Gastrocnemius medialis (tissue), 4 donors: ENCODE measurements around the gene ALG10.

ENCODE experiments used
- POLR2A ChIP-seq, 2 donors: fragments of 450-650 bp; IDR thresholded peaks; one replicate each; pipeline ENCODE4 v1.6.1; 2017; ENCODE audit warnings: antibody characterized with exemption in 2 of 2, mild to moderate bottlenecking in 2 of 2, moderate library complexity in 2 of 2
- TF ChIP-seq, protein P1 (sequence below), 5 experiments: fragments of 450-650 bp in 3 of 5; fragments of 200-600 bp in 2 of 5; sonication (generic) in 2 of 5; IDR thresholded peaks in 4 of 5; conservative IDR thresholded peaks in 1 of 5; 1 replicate in 4 of 5; 2 replicates in 1 of 5; pipeline ENCODE4 v1.5.1; 2016 to 2019; ENCODE audit warnings: antibody characterized with exemption in 5 of 5, mild to moderate bottlenecking in 3 of 5, moderate library complexity in 3 of 5

DNA sequence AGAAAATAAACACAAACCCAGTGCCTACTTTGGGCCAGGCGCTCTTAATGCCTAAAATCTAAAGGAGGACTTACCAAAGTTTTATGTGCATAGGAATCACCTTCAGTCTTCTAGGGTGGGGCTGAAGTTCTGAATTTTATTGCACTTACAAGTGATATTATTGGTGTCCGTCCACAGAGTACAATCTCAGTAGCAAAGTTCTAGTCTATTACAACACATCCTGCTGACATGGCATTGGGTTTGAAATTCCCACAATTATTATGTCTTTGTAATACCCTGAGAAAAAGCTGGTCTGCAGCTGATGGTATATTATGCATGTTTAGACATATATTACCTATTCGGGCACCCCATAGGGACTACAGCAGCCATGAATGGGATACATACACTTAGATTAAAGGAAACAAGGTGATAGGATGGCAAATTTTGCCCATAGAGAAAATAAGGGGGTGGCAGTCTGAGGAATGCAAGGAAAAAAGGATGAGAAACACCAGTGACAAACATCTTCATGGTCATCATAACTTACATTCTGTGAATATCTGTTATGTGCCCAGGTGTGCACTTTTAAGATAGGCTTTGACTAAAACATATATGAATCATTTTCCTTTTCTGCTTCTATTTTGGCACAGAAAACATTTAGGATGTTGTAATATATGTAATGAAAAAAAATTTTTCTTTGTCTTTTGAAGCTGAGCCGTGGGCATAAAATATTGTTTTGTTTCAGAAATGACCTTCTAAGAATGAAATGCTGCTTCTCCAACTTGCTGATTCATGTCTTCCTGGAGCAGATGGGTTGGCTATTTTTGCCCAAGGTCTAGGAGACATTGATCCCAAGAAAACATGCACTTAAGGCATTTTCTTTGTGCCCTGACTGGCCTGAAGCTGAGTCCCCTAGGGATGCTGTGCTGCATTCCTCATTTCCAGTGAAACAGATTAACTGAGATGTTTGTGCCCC is 27.2 kb upstream of the ALG10 start:
- TF ChIP-seq, protein P1, sequence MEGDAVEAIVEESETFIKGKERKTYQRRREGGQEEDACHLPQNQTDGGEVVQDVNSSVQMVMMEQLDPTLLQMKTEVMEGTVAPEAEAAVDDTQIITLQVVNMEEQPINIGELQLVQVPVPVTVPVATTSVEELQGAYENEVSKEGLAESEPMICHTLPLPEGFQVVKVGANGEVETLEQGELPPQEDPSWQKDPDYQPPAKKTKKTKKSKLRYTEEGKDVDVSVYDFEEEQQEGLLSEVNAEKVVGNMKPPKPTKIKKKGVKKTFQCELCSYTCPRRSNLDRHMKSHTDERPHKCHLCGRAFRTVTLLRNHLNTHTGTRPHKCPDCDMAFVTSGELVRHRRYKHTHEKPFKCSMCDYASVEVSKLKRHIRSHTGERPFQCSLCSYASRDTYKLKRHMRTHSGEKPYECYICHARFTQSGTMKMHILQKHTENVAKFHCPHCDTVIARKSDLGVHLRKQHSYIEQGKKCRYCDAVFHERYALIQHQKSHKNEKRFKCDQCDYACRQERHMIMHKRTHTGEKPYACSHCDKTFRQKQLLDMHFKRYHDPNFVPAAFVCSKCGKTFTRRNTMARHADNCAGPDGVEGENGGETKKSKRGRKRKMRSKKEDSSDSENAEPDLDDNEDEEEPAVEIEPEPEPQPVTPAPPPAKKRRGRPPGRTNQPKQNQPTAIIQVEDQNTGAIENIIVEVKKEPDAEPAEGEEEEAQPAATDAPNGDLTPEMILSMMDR (IDR thresholded peaks at IDR 0.05 in 4 of 5, conservative IDR thresholded peaks at IDR 0.05 in 1 of 5), result no peak
- no peak for TF ChIP-seq POLR2A (IDR thresholded peaks at IDR 0.05)
